ENCODE data around the gene HSD11B2. TPM values are rescaled to one million over a fixed set of nuclear protein-coding genes. Genes with fewer than 3 reads are reported as not detected.
A peak's percentile ranks its signal among the peaks of the same experiment; 100 is the strongest.

Gene HSD11B2
- total and polyA plus RNA-seq, 8 donors = 0.89 to 837 (median 2.9) TPM; not detected in 1

DNA sequence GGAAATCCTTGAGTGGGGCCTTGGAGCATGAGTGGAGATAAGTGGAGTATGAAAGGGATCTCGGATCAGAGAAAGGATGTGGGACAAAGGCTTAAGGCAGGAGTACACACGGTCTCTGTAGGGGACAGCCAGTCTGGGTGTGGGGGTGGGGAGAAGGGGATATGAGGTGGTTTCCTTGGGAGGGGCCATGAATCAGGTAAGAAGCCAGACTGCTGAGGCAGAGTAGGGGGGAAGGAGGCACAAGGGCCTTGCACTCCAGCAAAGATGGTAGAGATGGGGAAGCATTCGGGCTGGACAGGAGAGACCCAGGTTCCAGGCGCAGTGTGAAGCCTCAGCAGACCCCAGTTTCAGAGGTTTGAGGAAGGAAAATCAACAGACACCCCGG, 1.6 kb downstream of the HSD11B2 start:
- H3K9me3 ChIP-seq = no peaks in the 10 kb centered on the region
- TF ChIP-seq POLR2AphosphoS5 (IDR thresholded peaks at IDR 0.05) (no peak), POLR2A (IDR thresholded peaks at IDR 0.05) (no peak)
- TF ChIP-seq, protein P1, sequence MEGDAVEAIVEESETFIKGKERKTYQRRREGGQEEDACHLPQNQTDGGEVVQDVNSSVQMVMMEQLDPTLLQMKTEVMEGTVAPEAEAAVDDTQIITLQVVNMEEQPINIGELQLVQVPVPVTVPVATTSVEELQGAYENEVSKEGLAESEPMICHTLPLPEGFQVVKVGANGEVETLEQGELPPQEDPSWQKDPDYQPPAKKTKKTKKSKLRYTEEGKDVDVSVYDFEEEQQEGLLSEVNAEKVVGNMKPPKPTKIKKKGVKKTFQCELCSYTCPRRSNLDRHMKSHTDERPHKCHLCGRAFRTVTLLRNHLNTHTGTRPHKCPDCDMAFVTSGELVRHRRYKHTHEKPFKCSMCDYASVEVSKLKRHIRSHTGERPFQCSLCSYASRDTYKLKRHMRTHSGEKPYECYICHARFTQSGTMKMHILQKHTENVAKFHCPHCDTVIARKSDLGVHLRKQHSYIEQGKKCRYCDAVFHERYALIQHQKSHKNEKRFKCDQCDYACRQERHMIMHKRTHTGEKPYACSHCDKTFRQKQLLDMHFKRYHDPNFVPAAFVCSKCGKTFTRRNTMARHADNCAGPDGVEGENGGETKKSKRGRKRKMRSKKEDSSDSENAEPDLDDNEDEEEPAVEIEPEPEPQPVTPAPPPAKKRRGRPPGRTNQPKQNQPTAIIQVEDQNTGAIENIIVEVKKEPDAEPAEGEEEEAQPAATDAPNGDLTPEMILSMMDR (IDR thresholded peaks at IDR 0.05) = no peak
- 68 to 74% (median 72%) methylated on average over 4 to 5 of the region's 5 CpGs for whole genome bisulfite sequencing, 5 donors
- peaks cover 15 to 23% (median 21%) of the 10 kb centered on the region in 4 donors for H3K36me3 ChIP-seq
- H3K4me1 ChIP-seq = peaks cover 22 to 49% (median 43%) of the 10 kb centered on the region in 4 donors
- no peak for DNase-seq
- H3K27me3 ChIP-seq = peaks cover 0 to 36% (median 0%) of the 10 kb centered on the region in 3 donors
- intact Hi-C loops (cut with DNase I; ENCODE audit: low total_unique reads) = no loop called here
- peak overlapping the region in 1 of 5 donors; percentile 82 for H3K27ac ChIP-seq
- peak overlapping the region in 1 of 4 donors; percentile 63 for H3K4me3 ChIP-seq

DNA sequence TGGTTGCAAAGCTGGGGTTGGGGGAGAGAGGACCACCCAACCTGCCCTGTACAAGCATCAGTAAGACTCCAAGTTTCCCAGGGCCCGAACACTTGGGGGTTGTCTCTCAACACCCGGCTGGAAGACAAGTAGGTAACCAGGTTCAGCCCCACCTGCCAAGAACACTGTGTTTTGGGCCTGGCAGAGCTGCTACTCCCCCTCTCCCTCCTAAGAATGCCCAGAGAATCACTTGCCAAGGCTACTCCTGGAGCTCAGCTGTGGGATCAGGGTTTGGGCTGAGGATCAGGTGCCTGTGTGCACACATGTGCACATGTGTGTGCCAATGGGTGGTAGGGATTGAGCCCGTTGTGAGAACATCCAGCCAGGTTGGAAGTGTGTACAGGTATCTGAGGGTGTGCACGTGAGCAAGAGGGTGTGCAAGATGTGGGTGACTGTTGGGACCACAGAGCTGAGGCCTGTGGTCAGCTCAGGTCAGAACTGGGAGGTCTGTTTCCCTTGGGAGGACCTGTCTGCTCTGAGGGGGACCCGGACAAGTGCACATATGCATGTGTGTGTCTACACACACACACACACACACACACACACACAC, 2.3 kb downstream of the HSD11B2 start:
- Histone ChIP-seq H3K27ac (no peak overlapping the region), H3K9me3 (no peaks in the 10 kb centered on the region), H3K4me1 (peaks cover 21 to 44% (median 38%) of the 10 kb centered on the region in 4 donors), H3K27me3 (peaks cover 0 to 28% (median 0%) of the 10 kb centered on the region in 3 donors), H3K36me3 (peaks cover 22 to 30% (median 28%) of the 10 kb centered on the region in 4 donors), H3K4me3 (no peak overlapping the region)
- intact Hi-C loops (cut with DNase I; ENCODE audit: low total_unique reads) = no loop called here
- DNase-seq = no peak
- 74 to 89% (median 83%) methylated on average over 3 to 5 of the region's 5 CpGs for WGBS, 5 donors
- TF ChIP-seq EP300 (IDR thresholded peaks at IDR 0.05) (no peak), POLR2AphosphoS5 (IDR thresholded peaks at IDR 0.05) (no peak), POLR2A (IDR thresholded peaks at IDR 0.05) (no peak)
- TF ChIP-seq, protein P1 (IDR thresholded peaks at IDR 0.05) = no peak

DNA sequence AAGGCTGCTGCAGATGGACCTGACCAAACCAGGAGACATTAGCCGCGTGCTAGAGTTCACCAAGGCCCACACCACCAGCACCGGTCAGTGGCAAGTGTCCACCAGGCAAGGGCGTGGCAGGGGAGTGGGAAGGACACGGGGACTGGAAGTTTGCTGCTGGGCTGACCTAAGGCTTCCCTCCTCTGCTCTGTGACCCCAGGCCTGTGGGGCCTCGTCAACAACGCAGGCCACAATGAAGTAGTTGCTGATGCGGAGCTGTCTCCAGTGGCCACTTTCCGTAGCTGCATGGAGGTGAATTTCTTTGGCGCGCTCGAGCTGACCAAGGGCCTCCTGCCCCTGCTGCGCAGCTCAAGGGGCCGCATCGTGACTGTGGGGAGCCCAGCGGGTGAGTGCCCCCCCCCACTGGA, 4.8 kb downstream of the HSD11B2 start:
- TF ChIP-seq, protein P1 (IDR thresholded peaks at IDR 0.05) = no peak
- TF ChIP-seq POLR2A (IDR thresholded peaks at IDR 0.05) (no peak), POLR2AphosphoS5 (IDR thresholded peaks at IDR 0.05) (no peak), EP300 (IDR thresholded peaks at IDR 0.05) (no peak)
- Histone ChIP-seq H3K9me3 (no peaks in the 10 kb centered on the region), H3K27ac (no peak overlapping the region), H3K4me1 (peaks cover 12 to 25% (median 21%) of the 10 kb centered on the region in 4 donors), H3K4me3 (no peak overlapping the region), H3K36me3 (peaks cover 39 to 55% (median 53%) of the 10 kb centered on the region in 4 donors), H3K27me3 (peaks cover 0 to 3% (median 0%) of the 10 kb centered on the region in 3 donors)
- 88 to 97% (median 94%) methylated on average over 9 to 16 of the region's 16 CpGs for WGBS, 5 donors
- DNase-seq = no peak
- intact Hi-C loops (cut with DNase I; ENCODE audit: low total_unique reads) = no loop called here

DNA sequence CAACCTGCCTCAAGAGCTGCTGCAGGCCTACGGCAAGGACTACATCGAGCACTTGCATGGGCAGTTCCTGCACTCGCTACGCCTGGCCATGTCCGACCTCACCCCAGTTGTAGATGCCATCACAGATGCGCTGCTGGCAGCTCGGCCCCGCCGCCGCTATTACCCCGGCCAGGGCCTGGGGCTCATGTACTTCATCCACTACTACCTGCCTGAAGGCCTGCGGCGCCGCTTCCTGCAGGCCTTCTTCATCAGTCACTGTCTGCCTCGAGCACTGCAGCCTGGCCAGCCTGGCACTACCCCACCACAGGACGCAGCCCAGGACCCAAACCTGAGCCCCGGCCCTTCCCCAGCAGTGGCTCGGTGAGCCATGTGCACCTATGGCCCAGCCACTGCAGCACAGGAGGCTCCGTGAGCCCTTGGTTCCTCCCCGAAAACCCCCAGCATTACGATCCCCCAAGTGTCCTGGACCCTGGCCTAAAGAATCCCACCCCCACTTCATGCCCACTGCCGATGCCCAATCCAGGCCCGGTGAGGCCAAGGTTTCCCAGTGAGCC, 5.8 kb downstream of the HSD11B2 start:
- H3K4me1 ChIP-seq = peaks cover 13 to 25% (median 23%) of the 10 kb centered on the region in 4 donors
- peaks cover 39 to 63% (median 55%) of the 10 kb centered on the region in 4 donors for H3K36me3 ChIP-seq
- no peak for TF ChIP-seq POLR2AphosphoS5 (IDR thresholded peaks at IDR 0.05)
- no peak for TF ChIP-seq POLR2A (IDR thresholded peaks at IDR 0.05)
- no peaks in the 10 kb centered on the region for H3K9me3 ChIP-seq
- H3K27ac ChIP-seq = no peak overlapping the region
- no peaks in the 10 kb centered on the region for H3K27me3 ChIP-seq
- intact Hi-C loops (cut with DNase I; ENCODE audit: low total_unique reads) = no loop called here
- no peak overlapping the region for H3K4me3 ChIP-seq
- DNase-seq = no peak
- 92 to 97% (median 95%) methylated on average over 18 to 23 of the region's 23 CpGs for WGBS, 5 donors

DNA sequence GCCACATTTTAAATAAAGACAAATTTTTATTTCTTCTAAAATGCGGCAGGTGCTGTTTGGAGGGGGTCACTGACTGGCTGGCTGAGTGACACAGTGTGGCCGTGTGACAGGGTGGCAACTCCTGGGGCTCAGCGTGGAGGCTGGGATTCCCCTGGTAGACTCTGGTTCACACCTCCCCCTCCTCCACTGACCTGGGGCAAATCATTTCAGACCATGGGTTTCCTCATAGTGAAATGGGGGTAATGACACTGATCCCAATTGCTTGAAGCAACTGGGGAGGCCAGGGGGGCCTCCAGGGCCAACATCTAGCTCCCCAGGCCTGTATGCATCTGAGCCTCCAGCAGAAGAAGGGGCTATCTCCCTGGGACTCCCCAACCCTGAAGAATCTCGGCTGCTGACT, 6.6 kb downstream of the HSD11B2 start:
- H3K27ac ChIP-seq = no peak overlapping the region
- 76 to 93% (median 81%) methylated on average over 4 of the region's 4 CpGs for WGBS, 5 donors
- DNase-seq = no peak

More for the DNA sequence above, 6.6 kb downstream of the HSD11B2 start:
- Histone ChIP-seq H3K4me3 (no peak overlapping the region), H3K27me3 (no peaks in the 10 kb centered on the region), H3K4me1 (peaks cover 19 to 25% (median 23%) of the 10 kb centered on the region in 4 donors), H3K36me3 (peaks cover 39 to 70% (median 58%) of the 10 kb centered on the region in 4 donors), H3K9me3 (no peaks in the 10 kb centered on the region)
- intact Hi-C loops (cut with DNase I; ENCODE audit: low total_unique reads) = no loop called here
- TF ChIP-seq, protein P1 (IDR thresholded peaks at IDR 0.05) = no peak
